HG03280 (cell line): ENCODE data around the gene C15orf39.
"Not testable (repeated sequence)": the region's sequence is repeated elsewhere in the genome, so short reads cannot be mapped to it uniquely, and the experiment has no call there.

Experiments
- ATAC-seq: cut with Tn5 transposase; IDR thresholded peaks from one replicate; pipeline ENCODE4 v1.9.1; 2021; ENCODE audit warnings: mild to moderate bottlenecking, moderate library complexity; ENCODE audit not compliant: unreplicated experiment

C15orf39 gene

DNA sequence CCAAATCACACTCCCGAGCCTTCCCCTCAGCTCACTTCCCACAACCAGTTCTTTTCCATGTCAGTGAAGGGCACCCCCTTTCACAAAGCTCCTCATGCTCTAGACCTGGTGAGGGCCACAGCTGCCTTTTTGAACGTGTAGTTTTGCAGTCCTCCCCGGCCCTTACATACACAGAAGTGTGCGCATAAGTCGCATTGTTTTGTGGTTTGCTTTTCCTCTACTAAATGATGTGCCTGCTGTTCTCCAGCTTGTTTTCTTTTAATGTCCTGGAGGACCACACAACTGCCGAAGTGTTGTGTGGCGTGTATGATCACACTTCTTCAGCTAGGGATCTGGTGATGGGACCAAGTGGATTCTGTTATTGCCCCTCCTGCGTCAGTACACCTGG lies 7.6 kb downstream of the C15orf39 start:
- no peak for ATAC-seq

DNA sequence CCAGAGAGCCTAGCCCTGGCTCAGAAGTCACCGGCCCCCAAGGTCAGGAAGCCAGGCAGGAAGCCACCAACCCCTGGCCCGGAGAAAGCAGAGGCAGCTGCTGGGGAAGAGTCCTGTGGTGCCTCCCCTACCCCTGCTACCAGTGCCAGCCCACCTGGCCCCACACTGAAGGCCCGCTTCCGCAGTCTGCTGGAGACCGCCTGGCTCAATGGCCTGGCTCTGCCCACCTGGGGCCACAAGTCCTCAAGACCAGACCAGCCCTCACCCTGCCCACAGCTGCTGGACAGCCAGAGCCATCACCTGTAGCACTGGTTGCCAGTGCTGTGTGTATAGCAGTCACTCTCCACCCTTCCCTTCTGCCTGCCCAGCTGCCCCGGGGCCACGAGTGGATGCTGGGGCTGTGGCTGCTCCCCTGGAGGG lies 9.1 kb downstream of the C15orf39 start:
- ATAC-seq = no peak

DNA sequence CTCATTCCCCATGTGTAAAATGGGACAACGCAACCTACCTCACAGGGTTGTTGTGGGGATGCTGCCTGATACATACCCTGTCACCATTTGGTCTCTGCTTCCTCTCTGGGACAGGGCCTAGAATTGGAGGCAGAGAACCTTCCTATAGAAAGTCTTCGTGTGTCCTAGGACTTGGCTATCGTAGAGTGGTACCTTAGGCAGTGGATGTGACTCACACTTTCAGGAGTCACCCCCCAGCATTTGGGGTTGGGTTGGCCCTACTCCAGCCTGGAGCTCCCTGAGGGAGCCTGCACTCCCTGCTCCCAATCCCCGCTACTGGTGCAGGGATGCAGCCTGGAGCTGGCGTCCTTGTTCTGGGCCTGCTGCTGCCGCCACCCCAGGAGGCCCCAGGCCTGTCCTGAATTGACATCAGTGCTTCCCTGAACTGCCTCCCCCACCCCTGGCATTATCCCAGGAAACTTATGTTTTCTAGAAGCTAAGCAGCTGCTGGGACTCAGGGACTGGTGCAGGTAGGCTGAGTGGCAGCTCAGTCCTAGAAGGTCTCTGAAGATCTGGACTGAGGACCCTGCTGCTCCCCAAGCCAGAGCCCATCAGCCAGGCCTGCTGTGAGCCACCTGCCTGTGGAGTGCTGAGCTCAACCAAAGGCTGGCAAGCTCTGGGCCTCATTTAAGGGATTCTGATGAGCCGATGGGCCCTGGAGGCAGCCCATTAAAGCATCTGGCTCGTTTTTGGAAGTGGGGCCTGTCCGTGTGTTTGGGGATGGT lies 9.9 kb downstream of the C15orf39 start:
- no peak for ATAC-seq

DNA sequence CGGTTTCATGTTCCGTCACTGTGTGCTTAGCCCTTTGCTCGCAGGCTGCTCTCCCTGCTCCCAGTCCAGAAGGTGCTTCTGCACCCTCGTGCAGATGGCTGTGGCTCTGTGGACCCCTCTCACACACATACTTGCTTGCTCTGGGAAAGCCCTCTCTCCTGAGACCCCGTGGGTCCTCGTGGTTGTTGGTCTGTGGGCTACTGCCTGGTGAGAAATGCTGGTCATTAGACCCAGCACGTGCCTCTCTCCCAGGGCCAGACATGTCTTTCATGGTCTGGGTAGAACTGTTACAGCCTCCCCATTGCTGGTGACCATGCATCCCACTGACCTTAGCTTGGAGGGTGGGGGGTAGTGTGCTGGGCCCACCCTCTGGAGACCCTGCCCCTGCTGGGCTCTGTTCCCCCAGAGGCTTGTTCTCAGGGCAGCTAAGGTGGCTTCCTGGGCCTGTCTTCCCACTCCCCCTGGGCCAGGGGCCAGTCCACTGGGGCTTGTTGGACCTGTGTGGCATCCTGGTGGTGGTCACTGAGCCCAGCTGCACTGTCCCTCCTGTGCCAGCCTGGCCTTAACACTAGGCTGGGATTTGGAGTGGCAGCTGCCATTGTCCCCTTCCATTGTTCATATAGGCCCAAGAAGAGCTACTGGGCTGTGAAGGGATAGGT lies 10.6 kb downstream of the C15orf39 start:
- ATAC-seq = no peak

DNA sequence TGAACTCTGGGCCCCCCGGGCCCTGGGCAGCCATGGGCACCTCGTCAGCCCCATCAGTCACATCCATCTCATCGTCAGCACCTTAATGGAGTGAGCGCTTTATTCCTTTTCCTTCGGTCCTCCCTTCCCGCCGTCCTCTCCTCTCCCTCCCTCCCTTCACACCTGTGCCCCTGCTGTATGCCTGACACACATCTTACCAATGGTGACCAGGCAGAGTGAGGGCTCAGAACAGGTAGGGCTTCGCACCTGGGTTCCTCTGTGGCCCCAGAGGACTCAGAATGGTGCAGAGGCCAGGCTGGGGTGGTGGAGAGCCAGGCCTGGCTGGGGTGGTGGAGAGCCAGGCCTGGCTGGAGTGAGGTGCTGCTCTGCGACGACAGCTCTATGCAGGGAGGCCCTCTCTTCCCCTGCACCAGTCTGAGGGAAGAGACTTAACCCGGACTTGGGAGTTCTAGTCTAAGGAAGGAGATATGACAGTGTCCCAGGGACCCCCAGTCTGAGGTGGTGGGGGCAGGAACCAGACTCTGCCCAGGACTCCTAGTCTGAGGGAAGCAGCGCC lies 11.6 kb downstream of the C15orf39 start:
- ATAC-seq = no peak

DNA sequence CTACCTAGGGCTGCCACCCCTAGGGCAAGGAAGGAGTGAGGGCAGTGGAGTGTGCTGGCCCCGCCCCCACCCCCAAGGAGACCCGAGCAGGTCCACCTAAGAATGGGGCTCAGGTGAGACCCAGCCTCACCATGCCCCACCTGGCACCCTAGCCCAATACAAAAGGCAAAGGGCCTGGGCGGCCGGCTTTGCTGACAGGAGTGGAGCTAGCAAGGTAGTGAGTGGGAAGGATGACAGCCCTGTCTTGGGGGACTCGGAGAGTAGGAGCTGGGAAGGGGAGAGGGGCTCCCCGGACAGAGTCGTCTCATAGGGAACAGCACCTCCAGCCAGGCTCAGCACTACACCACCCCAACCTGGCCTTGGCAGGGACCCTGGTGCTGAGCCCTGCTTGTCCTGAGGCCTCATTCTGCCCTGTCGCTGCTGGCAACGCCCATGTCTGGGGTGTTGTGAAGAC lies 12.1 kb downstream of the C15orf39 start:
- ATAC-seq = no peak

DNA sequence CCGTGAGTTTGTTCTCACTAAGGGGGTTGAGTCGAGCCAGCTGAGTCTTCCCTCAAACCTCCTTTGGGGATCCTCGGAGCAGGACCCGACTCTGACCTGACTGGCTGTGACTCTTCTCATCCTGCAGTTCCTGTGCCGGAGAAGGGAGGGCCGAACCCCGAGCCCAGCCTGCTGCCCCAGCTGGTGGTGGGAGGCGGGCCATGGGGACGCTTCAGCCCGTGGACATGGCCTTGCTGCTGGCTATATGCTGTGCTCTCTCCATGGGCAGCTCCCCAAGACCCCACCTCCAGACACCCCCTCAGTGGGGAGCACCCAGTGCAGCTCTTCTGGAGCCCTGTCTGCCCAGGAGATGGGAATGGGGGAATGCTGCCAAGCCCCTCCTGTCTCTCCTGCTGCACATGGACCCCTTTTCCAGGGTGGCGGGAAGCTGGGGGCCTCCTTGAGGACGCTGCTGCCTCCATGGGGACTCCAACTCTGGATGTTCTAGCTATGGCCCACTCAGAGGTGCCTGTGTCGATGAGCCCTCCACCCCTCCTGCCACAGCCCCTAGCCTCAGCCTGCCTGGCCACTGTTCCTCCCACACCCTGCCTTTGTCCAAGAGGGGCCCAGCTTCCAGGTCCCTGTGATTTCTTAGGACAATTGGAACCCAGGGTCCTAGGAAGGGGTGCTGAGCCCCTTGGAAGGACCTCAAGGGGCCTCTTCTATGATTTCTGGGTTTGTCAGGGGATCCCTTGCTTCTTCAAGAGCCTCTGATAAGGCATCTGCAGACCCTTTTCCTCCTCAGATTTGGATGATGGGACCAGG lies 12.8 kb downstream of the C15orf39 start:
- no peak for ATAC-seq

DNA sequence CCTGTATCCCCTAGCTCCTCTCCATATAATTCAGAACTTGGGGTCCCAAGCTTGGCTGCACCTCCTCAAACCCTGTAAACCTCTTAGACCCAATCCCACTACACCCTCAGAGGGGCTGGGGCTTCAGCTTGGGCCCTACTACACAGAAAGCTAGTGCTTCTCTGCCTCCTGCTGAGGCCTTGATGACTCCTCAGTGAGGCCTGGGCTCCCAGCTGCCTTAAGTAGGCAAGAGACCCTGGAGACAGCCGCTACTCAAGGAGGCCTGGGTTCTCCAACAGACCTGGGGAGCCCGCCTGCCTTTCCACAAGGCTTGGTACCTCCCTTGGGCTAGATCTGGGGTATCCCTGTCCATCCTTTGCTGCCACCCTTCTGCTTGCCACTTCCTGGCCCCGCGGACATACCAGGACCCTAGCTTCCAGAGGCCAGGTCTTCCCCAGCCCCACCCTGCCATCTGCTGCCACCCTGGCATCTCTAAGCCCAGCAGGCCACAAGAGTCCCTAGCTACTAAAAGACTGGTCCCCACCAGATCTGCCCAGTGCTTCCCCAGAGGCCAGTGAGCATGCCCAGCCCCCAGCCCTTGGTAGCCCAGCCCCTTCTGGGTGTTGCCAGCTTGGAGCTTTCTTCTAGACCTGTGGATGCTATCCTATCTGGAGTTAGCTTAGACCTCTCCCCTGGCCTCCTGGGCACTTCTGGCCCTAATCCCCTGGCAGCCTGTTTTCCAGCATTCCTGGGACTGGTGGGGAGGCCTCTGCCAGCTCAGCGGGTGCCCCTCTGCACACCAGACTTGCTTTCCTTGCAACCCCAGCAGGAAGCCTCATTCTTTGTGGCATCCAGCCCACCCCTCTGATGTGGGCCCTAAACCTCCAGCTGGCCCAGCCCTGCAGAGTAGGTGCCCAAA lies 13.7 kb downstream of the C15orf39 start:
- no peak for ATAC-seq

DNA sequence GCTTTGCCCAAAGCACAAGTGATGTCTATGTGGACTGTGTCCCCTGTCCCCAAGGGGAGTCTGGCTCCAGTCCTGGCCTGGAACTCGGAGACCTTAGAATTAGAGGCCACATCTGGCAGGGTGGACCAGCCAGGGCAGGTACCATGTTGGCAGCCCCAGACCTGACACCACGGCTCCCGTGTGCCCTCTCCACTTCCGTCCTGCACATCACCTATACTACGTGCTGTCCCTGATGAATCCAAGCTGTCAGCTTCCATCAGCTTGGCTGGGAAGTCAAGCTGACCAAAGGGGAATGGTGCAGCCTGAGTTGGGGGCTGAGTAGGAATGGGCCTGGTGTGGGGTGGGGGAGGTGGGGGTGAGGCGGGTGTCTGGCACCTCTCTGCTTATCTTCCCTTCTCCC lies 15.3 kb downstream of the C15orf39 start:
- ATAC-seq = no peak

DNA sequence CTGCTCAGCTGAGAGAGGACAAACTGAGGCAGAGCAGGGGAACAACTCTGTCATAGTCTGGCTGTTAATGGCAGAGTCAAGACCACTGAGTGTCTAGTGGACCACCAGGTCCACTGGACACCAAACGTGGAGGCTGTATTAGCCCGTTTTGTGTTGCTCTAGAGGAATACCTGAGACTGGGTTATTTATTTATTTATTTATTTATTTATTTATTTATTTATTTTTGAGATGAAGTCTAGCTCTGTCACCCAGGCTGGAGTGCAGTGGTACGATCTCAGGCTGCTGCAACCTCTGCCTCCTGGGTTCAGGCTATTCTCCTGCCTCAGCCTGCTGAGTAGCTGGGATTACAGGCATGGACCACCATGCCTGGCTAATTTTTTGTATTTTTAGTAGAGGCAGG lies 15.9 kb downstream of the C15orf39 start:
- not testable (repeated sequence) for ATAC-seq

DNA sequence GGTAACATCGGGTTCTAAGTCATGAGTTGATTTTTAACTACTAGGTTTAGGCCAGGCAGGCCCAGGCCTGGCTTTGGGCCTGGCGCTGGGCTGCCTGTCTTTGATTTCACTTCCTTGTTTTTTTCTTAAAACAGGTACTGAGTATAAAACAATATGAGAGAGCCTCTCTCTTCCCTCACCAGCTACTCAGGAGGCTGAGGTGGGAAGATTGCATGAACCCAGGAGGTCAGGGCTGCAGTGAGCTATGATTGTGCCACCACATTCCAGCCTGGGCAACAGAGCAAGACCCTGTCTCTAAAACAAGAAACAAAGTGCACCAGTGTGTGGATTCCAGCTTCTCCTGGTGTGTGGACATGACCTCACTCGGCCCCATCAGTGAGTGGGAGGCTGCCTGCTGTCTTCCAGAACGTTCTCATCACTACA lies 17.8 kb downstream of the C15orf39 start:
- ATAC-seq = not testable (repeated sequence)

DNA sequence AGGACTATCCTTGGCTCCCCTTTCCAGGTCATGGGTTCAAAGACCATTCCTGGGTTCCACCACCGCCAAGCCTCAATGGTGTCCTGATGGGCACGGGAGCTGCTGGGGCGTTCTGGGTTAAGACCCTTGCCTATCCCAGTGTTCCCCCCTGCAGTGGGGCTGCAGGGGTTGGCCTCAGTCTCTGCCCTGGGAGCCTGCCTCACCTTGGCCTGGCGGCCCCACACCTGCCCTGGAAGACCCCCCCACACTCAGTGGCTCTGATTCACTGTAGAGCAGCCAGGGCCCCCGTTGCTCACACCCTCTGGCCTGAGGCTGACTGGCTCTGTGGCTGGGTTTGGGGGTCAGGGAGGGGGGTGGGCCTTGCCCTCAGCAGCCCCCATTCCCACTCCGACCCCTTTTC lies 22.0 kb downstream of the C15orf39 start:
- no peak for ATAC-seq

DNA sequence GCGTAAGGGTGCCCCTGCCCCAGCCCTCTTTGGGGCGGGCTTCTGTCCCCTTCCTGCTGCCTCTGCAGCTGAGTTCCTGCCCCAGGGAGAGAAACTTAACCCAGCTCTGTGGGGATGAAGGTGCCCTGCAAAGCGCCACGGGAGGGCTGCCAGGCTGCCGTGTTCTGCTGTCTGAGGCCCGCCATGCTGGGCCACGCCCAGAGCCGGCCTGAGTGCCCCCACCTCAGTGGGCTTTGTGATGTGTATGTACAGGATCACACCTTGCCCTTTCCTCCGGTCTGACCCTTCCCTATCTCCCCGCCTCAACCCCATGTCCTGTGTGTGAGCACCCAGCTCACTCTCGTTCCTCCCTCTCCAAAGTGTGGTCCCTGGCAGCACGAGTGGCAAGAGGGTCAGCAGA lies 22.6 kb downstream of the C15orf39 start:
- ATAC-seq = no peak

DNA sequence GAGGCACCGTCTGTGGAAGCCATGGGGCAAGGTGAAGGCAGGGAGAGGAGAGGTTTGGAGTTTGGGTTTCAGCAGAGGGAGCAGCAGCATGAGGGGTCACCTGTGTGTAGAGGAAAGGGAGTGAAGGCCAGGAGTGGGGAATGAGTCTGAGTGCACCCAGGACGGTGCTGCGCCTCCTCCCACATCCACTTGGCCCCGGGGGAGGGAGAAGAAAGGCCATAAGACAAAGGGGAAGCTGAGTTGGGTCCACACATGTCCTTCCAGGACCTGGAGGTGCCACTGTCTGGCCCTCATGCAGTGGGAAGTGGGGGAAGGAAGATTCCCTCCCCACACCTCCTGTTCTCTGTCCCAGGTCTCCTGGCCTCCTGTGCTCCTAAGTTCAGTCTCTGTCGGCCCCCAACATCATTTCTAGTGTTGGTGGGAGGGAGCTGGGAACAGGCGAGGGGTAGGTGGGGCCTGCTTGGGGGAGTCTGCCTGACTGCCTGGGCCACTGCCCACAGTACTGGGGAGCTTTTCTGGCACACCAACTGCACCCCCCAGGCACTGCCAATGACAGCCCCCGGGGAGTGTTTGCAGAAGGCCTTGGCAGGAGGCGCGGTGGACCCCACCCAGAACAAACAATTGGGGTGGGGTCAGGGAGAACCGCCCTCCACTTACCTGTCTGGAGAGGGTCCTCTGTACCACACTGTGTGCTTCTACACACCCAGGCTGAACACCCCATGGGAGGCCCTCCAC lies 23.6 kb downstream of the C15orf39 start:
- ATAC-seq = not testable (repeated sequence)

DNA sequence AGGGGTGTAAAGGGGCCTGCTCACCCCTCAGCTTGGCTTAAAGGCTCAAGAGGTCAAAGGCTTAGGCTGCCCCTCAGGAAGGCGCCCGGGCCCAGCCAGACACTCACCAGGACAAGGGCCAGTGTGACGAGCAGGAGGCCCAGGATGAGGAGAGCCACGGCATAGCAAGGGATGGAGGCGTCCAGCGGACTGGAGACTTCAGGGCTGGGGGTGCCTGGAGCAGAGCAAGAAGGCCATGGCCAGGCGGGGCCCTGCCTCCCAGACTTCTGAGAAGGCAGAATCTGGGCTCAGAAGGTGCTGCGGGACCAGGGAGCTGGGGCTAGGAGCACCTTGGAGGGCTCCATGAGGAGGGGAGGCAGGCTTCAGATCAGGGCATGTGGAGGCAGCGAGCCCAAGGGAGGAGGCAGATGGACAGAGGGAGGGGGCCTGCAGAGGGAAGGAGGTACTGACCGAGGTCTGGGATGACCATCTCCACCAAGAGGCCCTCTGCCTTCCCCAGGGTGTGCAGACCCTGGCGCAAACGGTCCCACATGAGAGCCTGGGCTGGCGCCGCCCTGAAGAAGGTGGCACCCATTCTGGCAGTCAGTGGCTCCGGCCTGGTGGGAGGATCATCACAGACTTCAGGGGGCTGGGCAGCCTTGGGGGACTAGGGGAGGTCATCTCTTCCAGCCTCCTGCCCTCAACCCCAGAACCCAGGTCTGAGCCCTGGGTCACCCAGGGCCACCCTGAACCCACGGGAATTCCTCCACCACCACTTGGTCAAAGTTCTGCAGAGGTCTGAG lies 24.5 kb downstream of the C15orf39 start:
- ATAC-seq = no peak

DNA sequence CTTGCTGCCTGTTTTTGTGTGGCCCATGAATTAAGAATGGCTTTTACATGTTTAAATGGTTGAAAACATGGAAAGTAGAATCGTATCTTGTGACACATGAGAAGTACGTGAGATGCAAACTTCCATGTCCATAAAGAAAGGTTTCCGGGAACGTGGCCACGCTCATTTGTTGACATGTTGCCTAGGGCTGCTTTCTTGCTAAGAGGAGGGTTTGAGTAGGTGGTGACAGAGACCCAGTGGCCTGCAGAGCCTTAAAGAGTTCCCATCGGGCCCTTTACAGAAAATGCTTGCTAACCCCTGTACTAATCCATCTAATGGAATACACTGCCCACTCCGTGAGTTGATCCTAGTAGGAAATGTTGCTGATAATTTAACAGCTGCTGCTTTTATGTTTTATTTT lies 25.4 kb downstream of the C15orf39 start:
- ATAC-seq = not testable (repeated sequence)

DNA sequence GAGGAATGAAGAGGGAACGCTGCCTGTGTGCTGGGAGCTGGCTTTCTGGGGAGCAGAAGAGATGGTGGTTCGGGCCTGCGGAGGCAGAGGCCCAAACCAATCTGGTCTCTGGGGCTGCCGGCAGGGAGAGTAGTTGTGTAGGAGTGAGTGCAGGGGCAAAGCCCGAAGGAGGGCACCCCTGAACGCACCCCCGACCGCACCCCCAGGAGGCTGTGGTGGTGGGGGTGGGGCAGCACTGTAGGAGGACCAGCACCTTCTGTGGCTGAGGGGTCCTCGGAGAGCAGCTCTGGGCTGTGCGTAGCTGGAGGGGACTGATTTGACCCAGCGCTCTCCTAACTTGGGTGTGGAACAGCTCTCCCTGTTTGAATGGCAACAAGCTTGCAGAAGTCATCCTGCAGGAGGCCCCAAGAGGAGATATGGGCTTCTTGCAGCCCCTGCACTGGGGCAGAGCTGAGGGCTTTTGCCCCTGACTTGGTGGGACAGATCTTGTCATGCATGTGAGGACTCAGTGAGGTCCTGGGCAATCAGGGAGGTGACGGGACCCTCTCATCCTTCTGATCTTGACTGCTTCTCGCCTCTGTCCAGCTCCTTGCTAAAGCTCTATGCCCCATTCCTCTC lies 26.1 kb downstream of the C15orf39 start:
- ATAC-seq = no peak

DNA sequence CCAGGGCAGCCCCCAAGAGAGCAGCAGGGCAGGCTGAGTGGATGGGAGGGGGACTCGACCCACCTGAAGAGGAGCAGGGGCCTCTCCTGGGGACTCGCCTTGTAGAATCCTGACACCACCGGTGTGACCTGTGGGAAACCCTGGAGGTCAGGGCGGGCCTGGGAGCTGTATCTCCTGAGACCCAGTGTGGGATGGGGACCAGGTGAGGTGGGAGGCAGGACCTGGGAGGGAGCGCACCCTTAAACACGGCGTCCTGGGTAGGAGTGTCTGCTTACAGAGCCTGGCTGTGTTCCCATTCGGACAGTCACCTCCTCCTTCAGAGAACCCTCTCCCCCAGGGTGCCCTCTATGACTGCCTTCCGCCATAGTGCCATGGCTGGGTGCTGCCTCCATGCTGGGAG lies 27.1 kb downstream of the C15orf39 start:
- ATAC-seq = no peak
